Mucosa of stomach (tissue), 1 donor: ENCODE measurements around the gene SLF2.

Experiments
- H3K27me3 ChIP-seq: one replicate; pipeline ENCODE4 v1.7.0; 2013; ENCODE audit warnings: mild to moderate bottlenecking, low read length; ENCODE audit not compliant: control insufficient read depth, insufficient read depth
- H3K36me3 ChIP-seq: one replicate; pipeline ENCODE4 v1.7.0; 2013; ENCODE audit warnings: low read length; ENCODE audit not compliant: control insufficient read depth, insufficient read depth
- H3K4me1 ChIP-seq: one replicate; pipeline ENCODE4 v1.7.0; 2013; ENCODE audit warnings: mild to moderate bottlenecking, low read length; ENCODE audit not compliant: control insufficient read depth, insufficient read depth
- H3K4me3 ChIP-seq: one replicate; pipeline ENCODE4 v1.7.0; 2013; ENCODE audit warnings: low read length
- H3K9ac ChIP-seq: one replicate; pipeline ENCODE4 v1.7.0; 2013; ENCODE audit warnings: mild to moderate bottlenecking, low read length, moderate library complexity
- H3K9me3 ChIP-seq: one replicate; pipeline ENCODE4 v1.7.0; 2013; ENCODE audit warnings: mild to moderate bottlenecking, low read length, moderate library complexity; ENCODE audit not compliant: control insufficient read depth
- donor health status: Pancreatic carcinoma.

SLF2 gene

GRCh38 chr10:100873827-100874326 lies 38.9 kb upstream of the SLF2 start:
- H3K36me3 ChIP-seq, result no peaks in the 10 kb centered on the region
- H3K27me3 ChIP-seq, result peaks cover 29% of the 10 kb centered on the region
- no peaks in the 10 kb centered on the region for H3K4me1 ChIP-seq
- H3K4me3 ChIP-seq, result no peak overlapping the region
- no peaks in the 10 kb centered on the region for H3K9me3 ChIP-seq
- H3K9ac ChIP-seq, result no peak overlapping the region

GRCh38 chr10:100874702-100875483 lies 37.9 kb upstream of the SLF2 start:
- Histone ChIP-seq H3K36me3 (no peaks in the 10 kb centered on the region), H3K9ac (no peak overlapping the region), H3K4me1 (no peaks in the 10 kb centered on the region), H3K4me3 (no peak overlapping the region), H3K27me3 (peaks cover 32% of the 10 kb centered on the region), H3K9me3 (no peaks in the 10 kb centered on the region)

- no peaks in the 10 kb centered on the region for H3K9me3 ChIP-seq
- H3K4me1 ChIP-seq, result no peaks in the 10 kb centered on the region
- no peak overlapping the region for H3K9ac ChIP-seq
- H3K36me3 ChIP-seq, result no peaks in the 10 kb centered on the region
- H3K4me3 ChIP-seq, result no peak overlapping the region
- peaks cover 33% of the 10 kb centered on the region for H3K27me3 ChIP-seq
These were observed 37.1 kb upstream of the SLF2 start for GRCh38 chr10:100875484-100876166.

- Histone ChIP-seq H3K4me3 (no peak overlapping the region), H3K36me3 (no peaks in the 10 kb centered on the region), H3K27me3 (peaks cover 33% of the 10 kb centered on the region), H3K4me1 (no peaks in the 10 kb centered on the region), H3K9ac (no peak overlapping the region), H3K9me3 (no peaks in the 10 kb centered on the region)
These were observed 35.9 kb upstream of the SLF2 start for GRCh38 chr10:100876585-100877460.

GRCh38 chr10:100877461-100877850 lies 35.3 kb upstream of the SLF2 start:
- Histone ChIP-seq H3K36me3 (no peaks in the 10 kb centered on the region), H3K4me3 (no peak overlapping the region), H3K27me3 (peaks cover 33% of the 10 kb centered on the region), H3K9me3 (no peaks in the 10 kb centered on the region), H3K9ac (no peak overlapping the region), H3K4me1 (no peaks in the 10 kb centered on the region)

GRCh38 chr10:100878291-100878910 lies 34.4 kb upstream of the SLF2 start:
- H3K9ac ChIP-seq, result no peak overlapping the region
- no peaks in the 10 kb centered on the region for H3K36me3 ChIP-seq
- no peak overlapping the region for H3K4me3 ChIP-seq
- H3K4me1 ChIP-seq, result no peaks in the 10 kb centered on the region
- no peaks in the 10 kb centered on the region for H3K9me3 ChIP-seq
- peaks cover 33% of the 10 kb centered on the region for H3K27me3 ChIP-seq

GRCh38 chr10:100879741-100880360 lies 32.9 kb upstream of the SLF2 start:
- H3K9ac ChIP-seq, result no peak overlapping the region
- H3K4me1 ChIP-seq, result no peaks in the 10 kb centered on the region
- H3K36me3 ChIP-seq, result no peaks in the 10 kb centered on the region
- no peaks in the 10 kb centered on the region for H3K9me3 ChIP-seq
- H3K4me3 ChIP-seq, result no peak overlapping the region
- peaks cover 26% of the 10 kb centered on the region for H3K27me3 ChIP-seq

GRCh38 chr10:100881556-100882213 lies 31.1 kb upstream of the SLF2 start:
- Histone ChIP-seq H3K27me3 (peaks cover 13% of the 10 kb centered on the region), H3K4me1 (no peaks in the 10 kb centered on the region), H3K9ac (no peak overlapping the region), H3K36me3 (no peaks in the 10 kb centered on the region), H3K4me3 (no peak overlapping the region), H3K9me3 (no peaks in the 10 kb centered on the region)

GRCh38 chr10:100882252-100882651 lies 30.5 kb upstream of the SLF2 start:
- H3K9ac ChIP-seq, result no peak overlapping the region
- no peak overlapping the region for H3K4me3 ChIP-seq
- H3K36me3 ChIP-seq, result no peaks in the 10 kb centered on the region
- H3K4me1 ChIP-seq, result no peaks in the 10 kb centered on the region
- H3K27me3 ChIP-seq, result peaks cover 8% of the 10 kb centered on the region
- H3K9me3 ChIP-seq, result no peaks in the 10 kb centered on the region

- Histone ChIP-seq H3K4me3 (no peak overlapping the region), H3K9me3 (no peaks in the 10 kb centered on the region), H3K4me1 (no peaks in the 10 kb centered on the region), H3K9ac (no peak overlapping the region), H3K27me3 (peaks cover 10% of the 10 kb centered on the region), H3K36me3 (no peaks in the 10 kb centered on the region)
These were observed 30.0 kb upstream of the SLF2 start for GRCh38 chr10:100882671-100883311.
